GM21576 (cell line): ENCODE results near the gene CYSRT1.
"Not testable (repeated sequence)": the region's sequence is repeated elsewhere in the genome, so short reads cannot be mapped to it uniquely, and the experiment has no call there.

Experiments
- ATAC-seq: cut with Tn5 transposase; IDR thresholded peaks from one replicate; pipeline ENCODE4 v1.9.1; 2021; ENCODE audit warnings: mild to moderate bottlenecking, moderate library complexity; ENCODE audit not compliant: unreplicated experiment

CYSRT1 gene

GRCh38 chr9:137235424-137236237, 10.7 kb downstream of the CYSRT1 start:
- no peak for ATAC-seq

GRCh38 chr9:137236238-137236935, 11.4 kb downstream of the CYSRT1 start:
- ATAC-seq, result peak; percentile 24

GRCh38 chr9:137236936-137237421, 12.0 kb downstream of the CYSRT1 start:
- no peak for ATAC-seq

GRCh38 chr9:137237759-137238726, 13.1 kb downstream of the CYSRT1 start:
- ATAC-seq, result no peak

GRCh38 chr9:137239541-137240200, 14.7 kb downstream of the CYSRT1 start:
- ATAC-seq, result not testable (repeated sequence)

GRCh38 chr9:137240318-137240840, 15.4 kb downstream of the CYSRT1 start:
- ATAC-seq, result peak; percentile 17

GRCh38 chr9:137240841-137241489, 16.0 kb downstream of the CYSRT1 start, which contains the start of gene TUBB4B:
Gene TUBB4B, plus strand, starts transcription at chr9:137241287. Its CDS starts 74 bp downstream, at chr9:137241361.
- ATAC-seq, result peak; percentile 76

- ATAC-seq, result peak; percentile 9
Measured at GRCh38 chr9:137241490-137242268, 16.7 kb downstream of the CYSRT1 start.

- no peak for ATAC-seq
Measured at GRCh38 chr9:137242269-137243203, 17.6 kb downstream of the CYSRT1 start.

- not testable (repeated sequence) for ATAC-seq
Measured at GRCh38 chr9:137243266-137243625, 18.3 kb downstream of the CYSRT1 start.

- no peak for ATAC-seq
Measured at GRCh38 chr9:137243626-137244485, 18.9 kb downstream of the CYSRT1 start.

- no peak for ATAC-seq
Measured at GRCh38 chr9:137244486-137245449, 19.8 kb downstream of the CYSRT1 start.

- ATAC-seq, result no peak
Measured at GRCh38 chr9:137245450-137246421, 20.8 kb downstream of the CYSRT1 start.

GRCh38 chr9:137247135-137247915, 22.4 kb downstream of the CYSRT1 start:
- ATAC-seq, result no peak
